Nephron (organoid): Measurements from ENCODE around the gene ZDBF2.

Experiments used
- H3K27ac Mint-ChIP-seq, 3 experiments: 2 replicates each; pipeline ENCODE4 v1.8.0; 2020; ENCODE audit warnings: mixed read lengths in 3 of 3, mild to moderate bottlenecking in 2 of 3, moderate library complexity in 1 of 3
- H3K27me3 Mint-ChIP-seq: 2 replicates; pipeline ENCODE4 v1.8.0; 2021; ENCODE audit warnings: low read depth, mild to moderate bottlenecking, moderate library complexity, mixed read lengths
- H3K36me3 Mint-ChIP-seq: 2 replicates; pipeline ENCODE4 v1.8.0; 2020; ENCODE audit warnings: low read depth, mixed read lengths
- H3K4me1 Mint-ChIP-seq: 2 replicates; pipeline ENCODE4 v1.8.0; 2020; ENCODE audit warnings: mixed read lengths
- H3K4me3 Mint-ChIP-seq, 3 experiments: 2 replicates each; pipeline ENCODE4 v1.8.0; 2020; ENCODE audit warnings: mild to moderate bottlenecking in 3 of 3, mixed read lengths in 3 of 3, moderate library complexity in 2 of 3
- H3K9me3 Mint-ChIP-seq: 2 replicates; pipeline ENCODE4 v1.8.0; 2020; ENCODE audit warnings: mixed read lengths
- CTCF ChIP-seq, 3 experiments: fragments of 200-600 bp; sonication (generic); IDR thresholded peaks; one replicate each; pipeline ENCODE4 v1.5.0; 2021; ENCODE audit warnings: antibody characterized with exemption in 3 of 3; ENCODE audit not compliant: unreplicated experiment in 3 of 3

ZDBF2 gene

DNA sequence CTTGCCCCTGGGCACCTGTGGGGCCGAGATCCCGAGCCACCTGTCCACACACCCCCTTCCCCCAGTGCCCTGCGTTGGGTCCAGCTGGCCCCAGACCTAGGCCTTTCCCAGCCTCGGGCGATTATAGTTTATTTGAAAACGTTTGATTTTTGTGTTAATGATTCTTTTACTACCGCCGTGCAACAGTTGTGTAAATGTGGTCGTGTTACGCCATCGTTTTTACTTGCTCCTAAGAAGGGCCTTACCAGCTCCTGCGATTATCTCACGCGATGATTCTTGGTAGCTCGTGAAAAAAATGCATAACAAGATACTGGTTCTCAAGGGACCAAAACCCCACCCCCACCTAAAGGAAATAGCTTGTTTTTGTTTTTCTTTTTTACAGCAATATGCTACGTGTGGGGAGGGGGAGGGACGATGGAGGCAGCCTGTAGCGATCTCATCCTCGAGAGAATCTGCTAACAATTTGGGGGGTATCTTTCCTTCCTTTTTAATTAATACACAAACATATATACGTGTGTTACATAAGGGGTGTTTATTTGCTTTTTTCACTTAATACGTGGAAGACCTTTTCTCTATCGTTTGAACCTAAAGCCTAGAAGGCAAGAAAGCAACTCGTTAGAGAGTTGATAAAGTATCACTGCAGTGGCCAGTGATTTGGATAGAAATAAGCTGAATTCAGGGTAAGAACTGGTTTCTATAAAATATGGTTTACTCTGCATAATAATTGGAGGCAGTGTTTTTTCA, 1.0 kb downstream of the ZDBF2 start:
- Mint-ChIP-seq H3K4me1 (peaks cover 28% of the 10 kb centered on the region), H3K36me3 (no peaks in the 10 kb centered on the region), H3K27me3 (peaks cover 5% of the 10 kb centered on the region), H3K27ac (peak overlapping the region; percentile 86 to 94 (median 93)), H3K9me3 (no peaks in the 10 kb centered on the region), H3K4me3 (peak overlapping the region; percentile 89 to 93 (median 90))
- TF ChIP-seq CTCF (IDR thresholded peaks at IDR 0.05; ENCODE audit: unreplicated experiment in 3 of 3), result no peak

- no peak for TF ChIP-seq CTCF (IDR thresholded peaks at IDR 0.05; ENCODE audit: unreplicated experiment in 3 of 3)
- Mint-ChIP-seq H3K4me3 (peak overlapping the region; percentile 89 to 93 (median 90)), H3K9me3 (no peaks in the 10 kb centered on the region), H3K4me1 (peaks cover 28% of the 10 kb centered on the region), H3K27ac (peak overlapping the region; percentile 86 to 94 (median 93)), H3K27me3 (peaks cover 5% of the 10 kb centered on the region), H3K36me3 (peaks cover 6% of the 10 kb centered on the region)
Measured at GRCh38 chr2:206276169-206276942, 1.9 kb downstream of the ZDBF2 start.

DNA sequence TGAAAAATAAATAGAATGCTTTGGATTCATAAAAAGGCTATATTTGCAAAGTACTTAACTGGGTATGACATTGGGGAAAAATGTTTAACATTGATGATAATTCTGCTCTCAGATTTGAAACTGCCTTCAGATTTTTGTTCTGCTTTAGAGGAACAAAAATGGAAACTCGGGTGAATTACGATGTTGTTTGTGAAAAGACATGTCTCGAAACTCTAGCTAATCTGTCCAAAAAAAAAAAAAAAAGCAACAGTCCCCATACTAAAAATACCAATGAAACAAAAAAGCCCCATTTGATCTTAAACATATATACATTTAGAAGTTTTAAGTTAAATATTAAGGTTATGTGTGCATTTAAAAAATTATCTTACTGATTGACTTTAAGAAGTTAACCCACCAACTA, 3.0 kb downstream of the ZDBF2 start:
- TF ChIP-seq CTCF (IDR thresholded peaks at IDR 0.05; ENCODE audit: unreplicated experiment in 3 of 3), result no peak
- peak overlapping the region; percentile 10 to 45 (median 44) for H3K4me3 Mint-ChIP-seq
- peaks cover under 1% of the 10 kb centered on the region for H3K27me3 Mint-ChIP-seq
- peaks cover 28% of the 10 kb centered on the region for H3K4me1 Mint-ChIP-seq
- H3K27ac Mint-ChIP-seq, result no peak overlapping the region
- H3K36me3 Mint-ChIP-seq, result peaks cover 16% of the 10 kb centered on the region
- H3K9me3 Mint-ChIP-seq, result no peaks in the 10 kb centered on the region

- no peaks in the 10 kb centered on the region for H3K27me3 Mint-ChIP-seq
- peaks cover 68% of the 10 kb centered on the region for H3K36me3 Mint-ChIP-seq
- H3K9me3 Mint-ChIP-seq, result peaks cover 30% of the 10 kb centered on the region
- H3K27ac Mint-ChIP-seq, result no peak overlapping the region
- H3K4me1 Mint-ChIP-seq, result no peaks in the 10 kb centered on the region
- H3K4me3 Mint-ChIP-seq, result no peak overlapping the region
- TF ChIP-seq CTCF (IDR thresholded peaks at IDR 0.05; ENCODE audit: unreplicated experiment in 3 of 3), result no peak
Measured at GRCh38 chr2:206282746-206283145, 8.3 kb downstream of the ZDBF2 start.

- Mint-ChIP-seq H3K4me1 (no peaks in the 10 kb centered on the region), H3K27ac (no peak overlapping the region), H3K27me3 (no peaks in the 10 kb centered on the region), H3K36me3 (peaks cover 99% of the 10 kb centered on the region), H3K9me3 (peaks cover 67% of the 10 kb centered on the region), H3K4me3 (no peak overlapping the region)
- no peak for TF ChIP-seq CTCF (IDR thresholded peaks at IDR 0.05; ENCODE audit: unreplicated experiment in 3 of 3)
Measured at GRCh38 chr2:206287197-206287596, 12.7 kb downstream of the ZDBF2 start.
